Measurements from ENCODE around the gene IL31. TPM values are rescaled to one million over a fixed set of nuclear protein-coding genes. Genes with fewer than 3 reads are reported as not detected.

IL31 gene
- total RNA-seq, 1 experiment from 2014 or later: not detected

DNA sequence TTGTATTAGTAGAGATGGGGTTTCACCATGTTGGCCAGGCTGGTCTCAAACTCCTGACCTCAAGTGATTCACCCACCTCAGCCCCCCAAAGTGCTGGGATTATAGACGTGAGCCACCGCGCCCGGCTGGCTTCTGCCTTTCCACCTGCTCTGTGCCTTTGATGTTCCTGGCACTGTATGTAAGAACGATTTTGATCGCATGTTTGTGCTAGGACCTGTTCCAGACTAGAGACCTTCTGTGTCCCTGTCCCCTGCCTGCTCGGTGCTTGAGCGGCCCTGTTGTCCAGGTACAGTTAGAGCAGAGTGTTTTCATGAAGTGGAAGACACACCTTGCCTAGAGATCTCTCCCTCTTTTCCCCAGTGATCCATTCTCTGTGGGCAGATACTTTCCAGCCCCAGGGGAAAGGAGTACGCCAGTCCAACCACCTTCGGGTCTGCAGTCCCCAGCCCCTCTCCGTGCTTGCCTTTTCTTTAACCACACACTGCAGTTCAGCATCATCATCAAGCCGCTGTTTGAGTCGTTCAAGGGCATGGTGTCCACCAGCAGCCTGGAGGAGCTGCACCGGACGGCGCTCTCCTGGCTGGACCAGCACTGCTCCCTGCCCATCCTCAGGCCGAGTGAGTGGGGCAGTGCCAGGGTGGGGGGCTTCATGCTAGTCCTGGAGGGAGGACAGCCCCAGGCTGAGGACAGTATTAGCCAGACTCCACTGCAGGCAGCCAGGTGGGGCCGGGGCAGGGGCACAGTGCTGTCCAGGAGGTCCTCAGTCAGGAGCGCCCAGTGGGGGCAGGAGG lies 33.4 kb downstream of the IL31 start:
- DNase-seq (ENCODE audit: low read depth, low spot score) (no peak), ATAC-seq (no peak)
- in situ Hi-C loops (cut with HindIII; ENCODE audit: low pct_unique_long_range_greater_than_20kb, low sequenced_read_pairs) (no loop called here), intact Hi-C loops (cut with micrococcal nuclease; ENCODE audit: unreplicated experiment) (no loop called here)
- POLR2A ChIA-PET: no interaction called here
- BruUV-seq (replicated peaks): no TSS peak
- no peaks in the 10 kb centered on the region for H3K4me1 ChIP-seq (ENCODE audit: control insufficient read depth, insufficient read depth, low read length)
- no peaks in the 10 kb centered on the region for H3K27me3 ChIP-seq (ENCODE audit: control insufficient read depth, insufficient read depth, low read length)
- no peaks in the 10 kb centered on the region for H3K9me3 ChIP-seq (ENCODE audit: control insufficient read depth, insufficient read depth, low read depth, low read length)
- no peak overlapping the region for H3K27ac ChIP-seq (ENCODE audit: low read length)
- H3K36me3 ChIP-seq (ENCODE audit: control insufficient read depth, insufficient read depth, low read length): no peaks in the 10 kb centered on the region; the same call in 1 of the 2 replicates
- no peak overlapping the region for H3K4me3 ChIP-seq (ENCODE audit: low read depth in 2 of 2, low read length in 2 of 2)
- TF ChIP-seq, protein P1, sequence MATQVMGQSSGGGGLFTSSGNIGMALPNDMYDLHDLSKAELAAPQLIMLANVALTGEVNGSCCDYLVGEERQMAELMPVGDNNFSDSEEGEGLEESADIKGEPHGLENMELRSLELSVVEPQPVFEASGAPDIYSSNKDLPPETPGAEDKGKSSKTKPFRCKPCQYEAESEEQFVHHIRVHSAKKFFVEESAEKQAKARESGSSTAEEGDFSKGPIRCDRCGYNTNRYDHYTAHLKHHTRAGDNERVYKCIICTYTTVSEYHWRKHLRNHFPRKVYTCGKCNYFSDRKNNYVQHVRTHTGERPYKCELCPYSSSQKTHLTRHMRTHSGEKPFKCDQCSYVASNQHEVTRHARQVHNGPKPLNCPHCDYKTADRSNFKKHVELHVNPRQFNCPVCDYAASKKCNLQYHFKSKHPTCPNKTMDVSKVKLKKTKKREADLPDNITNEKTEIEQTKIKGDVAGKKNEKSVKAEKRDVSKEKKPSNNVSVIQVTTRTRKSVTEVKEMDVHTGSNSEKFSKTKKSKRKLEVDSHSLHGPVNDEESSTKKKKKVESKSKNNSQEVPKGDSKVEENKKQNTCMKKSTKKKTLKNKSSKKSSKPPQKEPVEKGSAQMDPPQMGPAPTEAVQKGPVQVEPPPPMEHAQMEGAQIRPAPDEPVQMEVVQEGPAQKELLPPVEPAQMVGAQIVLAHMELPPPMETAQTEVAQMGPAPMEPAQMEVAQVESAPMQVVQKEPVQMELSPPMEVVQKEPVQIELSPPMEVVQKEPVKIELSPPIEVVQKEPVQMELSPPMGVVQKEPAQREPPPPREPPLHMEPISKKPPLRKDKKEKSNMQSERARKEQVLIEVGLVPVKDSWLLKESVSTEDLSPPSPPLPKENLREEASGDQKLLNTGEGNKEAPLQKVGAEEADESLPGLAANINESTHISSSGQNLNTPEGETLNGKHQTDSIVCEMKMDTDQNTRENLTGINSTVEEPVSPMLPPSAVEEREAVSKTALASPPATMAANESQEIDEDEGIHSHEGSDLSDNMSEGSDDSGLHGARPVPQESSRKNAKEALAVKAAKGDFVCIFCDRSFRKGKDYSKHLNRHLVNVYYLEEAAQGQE (IDR thresholded peaks at IDR 0.05; ENCODE audit: insufficient read depth in 1 of 2, low read depth in 2 of 2, low read length in 1 of 2): no peak
- TF ChIP-seq, protein P2, sequence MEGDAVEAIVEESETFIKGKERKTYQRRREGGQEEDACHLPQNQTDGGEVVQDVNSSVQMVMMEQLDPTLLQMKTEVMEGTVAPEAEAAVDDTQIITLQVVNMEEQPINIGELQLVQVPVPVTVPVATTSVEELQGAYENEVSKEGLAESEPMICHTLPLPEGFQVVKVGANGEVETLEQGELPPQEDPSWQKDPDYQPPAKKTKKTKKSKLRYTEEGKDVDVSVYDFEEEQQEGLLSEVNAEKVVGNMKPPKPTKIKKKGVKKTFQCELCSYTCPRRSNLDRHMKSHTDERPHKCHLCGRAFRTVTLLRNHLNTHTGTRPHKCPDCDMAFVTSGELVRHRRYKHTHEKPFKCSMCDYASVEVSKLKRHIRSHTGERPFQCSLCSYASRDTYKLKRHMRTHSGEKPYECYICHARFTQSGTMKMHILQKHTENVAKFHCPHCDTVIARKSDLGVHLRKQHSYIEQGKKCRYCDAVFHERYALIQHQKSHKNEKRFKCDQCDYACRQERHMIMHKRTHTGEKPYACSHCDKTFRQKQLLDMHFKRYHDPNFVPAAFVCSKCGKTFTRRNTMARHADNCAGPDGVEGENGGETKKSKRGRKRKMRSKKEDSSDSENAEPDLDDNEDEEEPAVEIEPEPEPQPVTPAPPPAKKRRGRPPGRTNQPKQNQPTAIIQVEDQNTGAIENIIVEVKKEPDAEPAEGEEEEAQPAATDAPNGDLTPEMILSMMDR (IDR thresholded peaks at IDR 0.05): no peak
- TF ChIP-seq POLR2AphosphoS5 (IDR thresholded peaks at IDR 0.05; ENCODE audit: low read depth, low read length) (no peak), TCF7L2 (IDR thresholded peaks at IDR 0.05; ENCODE audit: low read depth, low read length) (no peak), SIN3A (IDR thresholded peaks at IDR 0.05; ENCODE audit: borderline replicate concordance, insufficient read depth, low read depth, low read length) (no peak)
- CTCF ChIA-PET: no interaction called here

DNA sequence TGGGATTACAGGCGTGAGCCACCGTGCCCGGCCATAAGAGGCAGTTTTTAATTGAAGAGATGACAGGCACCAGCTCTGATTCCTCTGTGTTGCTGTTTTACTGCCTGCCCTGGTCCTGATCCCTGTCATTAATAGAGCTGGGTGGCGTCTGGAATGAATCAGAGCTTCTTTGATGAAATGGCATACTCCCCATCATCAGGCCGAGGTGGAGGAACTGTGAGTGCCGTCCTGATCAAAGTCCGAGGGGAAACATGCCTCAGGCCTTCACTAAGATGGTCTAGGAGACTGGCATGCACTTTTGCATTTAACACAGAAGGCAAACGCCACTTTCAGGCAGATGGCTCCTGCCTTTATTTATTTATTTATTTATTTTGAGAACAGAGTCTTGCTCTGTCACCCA lies 34.1 kb downstream of the IL31 start:
- in situ Hi-C loops (cut with HindIII; ENCODE audit: low pct_unique_long_range_greater_than_20kb, low sequenced_read_pairs): no loop called here

More for the DNA sequence above, 34.1 kb downstream of the IL31 start:
- intact Hi-C loops (cut with micrococcal nuclease; ENCODE audit: unreplicated experiment): no loop called here
- Histone ChIP-seq H3K4me1 (ENCODE audit: control insufficient read depth, insufficient read depth, low read length) (no peaks in the 10 kb centered on the region), H3K4me3 (ENCODE audit: low read depth in 2 of 2, low read length in 2 of 2) (no peak overlapping the region), H3K27me3 (ENCODE audit: control insufficient read depth, insufficient read depth, low read length) (no peaks in the 10 kb centered on the region), H3K9me3 (ENCODE audit: control insufficient read depth, insufficient read depth, low read depth, low read length) (no peaks in the 10 kb centered on the region), H3K36me3 (ENCODE audit: control insufficient read depth, insufficient read depth, low read length) (no peaks in the 10 kb centered on the region; the same call in 1 of the 2 replicates), H3K27ac (ENCODE audit: low read length) (no peak overlapping the region)
- no peak for TF ChIP-seq SIN3A (IDR thresholded peaks at IDR 0.05; ENCODE audit: borderline replicate concordance, insufficient read depth, low read depth, low read length)
- TF ChIP-seq, protein P2 (IDR thresholded peaks at IDR 0.05): no peak
- no TSS peak for BruUV-seq (replicated peaks)
- DNase-seq (ENCODE audit: low read depth, low spot score) (no peak), ATAC-seq (no peak)
- CTCF ChIA-PET: no interaction called here
- POLR2A ChIA-PET: no interaction called here
